Measurements from ENCODE around the gene NRF1. TPM values are rescaled to one million over a fixed set of nuclear protein-coding genes. Genes with fewer than 3 reads are reported as not detected.

Gene NRF1
- polyA plus RNA-seq, 2 donors: 4.7 to 5.7 TPM

GRCh38 chr7:129798616-129799349 lies 187.3 kb downstream of the NRF1 start:
- Histone ChIP-seq H3K36me3 (ENCODE audit: control insufficient read depth in 2 of 2, insufficient read depth in 2 of 2, low read length in 1 of 2) (no peaks in the 10 kb centered on the region), H3K9me3 (ENCODE audit: control insufficient read depth in 2 of 2, insufficient read depth in 1 of 2, low read depth in 1 of 2, low read length in 1 of 2) (no peaks in the 10 kb centered on the region), H3K4me3 (ENCODE audit: low read depth in 1 of 2, low read length in 2 of 2) (no peak overlapping the region), H3K27ac (ENCODE audit: low read depth in 2 of 2, low read length in 1 of 2) (no peak overlapping the region), H3K27me3 (ENCODE audit: control insufficient read depth in 1 of 2, insufficient read depth in 2 of 2, low read length in 2 of 2) (no peaks in the 10 kb centered on the region), H3K4me1 (ENCODE audit: control insufficient read depth in 2 of 2, insufficient read depth in 2 of 2, low read length in 1 of 2) (no peaks in the 10 kb centered on the region)
- 92 to 93% methylated on average over 16 of the region's 16 CpGs for WGBS, 2 donors

GRCh38 chr7:129799350-129799955 lies 187.9 kb downstream of the NRF1 start:
- 85% methylated on average over 13 of the region's 13 CpGs for WGBS, 2 donors
- Histone ChIP-seq H3K36me3 (ENCODE audit: control insufficient read depth in 2 of 2, insufficient read depth in 2 of 2, low read length in 1 of 2) (no peaks in the 10 kb centered on the region), H3K27ac (ENCODE audit: low read depth in 2 of 2, low read length in 1 of 2) (no peak overlapping the region), H3K4me1 (ENCODE audit: control insufficient read depth in 2 of 2, insufficient read depth in 2 of 2, low read length in 1 of 2) (no peaks in the 10 kb centered on the region), H3K4me3 (ENCODE audit: low read depth in 1 of 2, low read length in 2 of 2) (no peak overlapping the region), H3K9me3 (ENCODE audit: control insufficient read depth in 2 of 2, insufficient read depth in 1 of 2, low read depth in 1 of 2, low read length in 1 of 2) (no peaks in the 10 kb centered on the region), H3K27me3 (ENCODE audit: control insufficient read depth in 1 of 2, insufficient read depth in 2 of 2, low read length in 2 of 2) (no peaks in the 10 kb centered on the region)

GRCh38 chr7:129800901-129801300 lies 189.4 kb downstream of the NRF1 start:
- H3K4me3 ChIP-seq (ENCODE audit: low read depth in 1 of 2, low read length in 2 of 2): no peak overlapping the region
- H3K27me3 ChIP-seq (ENCODE audit: control insufficient read depth in 1 of 2, insufficient read depth in 2 of 2, low read length in 2 of 2): no peaks in the 10 kb centered on the region
- H3K9me3 ChIP-seq (ENCODE audit: control insufficient read depth in 2 of 2, insufficient read depth in 1 of 2, low read depth in 1 of 2, low read length in 1 of 2): no peaks in the 10 kb centered on the region
- no peak overlapping the region for H3K27ac ChIP-seq (ENCODE audit: low read depth in 2 of 2, low read length in 1 of 2)
- H3K4me1 ChIP-seq (ENCODE audit: control insufficient read depth in 2 of 2, insufficient read depth in 2 of 2, low read length in 1 of 2): no peaks in the 10 kb centered on the region
- H3K36me3 ChIP-seq (ENCODE audit: control insufficient read depth in 2 of 2, insufficient read depth in 2 of 2, low read length in 1 of 2): no peaks in the 10 kb centered on the region
- WGBS, 2 donors: 90 to 91% methylated on average over 7 of the region's 7 CpGs

GRCh38 chr7:129801882-129802281 lies 190.4 kb downstream of the NRF1 start:
- Histone ChIP-seq H3K4me1 (ENCODE audit: control insufficient read depth in 2 of 2, insufficient read depth in 2 of 2, low read length in 1 of 2) (no peaks in the 10 kb centered on the region), H3K36me3 (ENCODE audit: control insufficient read depth in 2 of 2, insufficient read depth in 2 of 2, low read length in 1 of 2) (no peaks in the 10 kb centered on the region), H3K27me3 (ENCODE audit: control insufficient read depth in 1 of 2, insufficient read depth in 2 of 2, low read length in 2 of 2) (no peaks in the 10 kb centered on the region), H3K27ac (ENCODE audit: low read depth in 2 of 2, low read length in 1 of 2) (no peak overlapping the region), H3K9me3 (ENCODE audit: control insufficient read depth in 2 of 2, insufficient read depth in 1 of 2, low read depth in 1 of 2, low read length in 1 of 2) (no peaks in the 10 kb centered on the region), H3K4me3 (ENCODE audit: low read depth in 1 of 2, low read length in 2 of 2) (no peak overlapping the region)
- 58 to 60% methylated on average over 5 of the region's 5 CpGs for WGBS, 2 donors

GRCh38 chr7:129803546-129804081 lies 192.1 kb downstream of the NRF1 start:
- Histone ChIP-seq H3K36me3 (ENCODE audit: control insufficient read depth in 2 of 2, insufficient read depth in 2 of 2, low read length in 1 of 2) (no peaks in the 10 kb centered on the region), H3K27me3 (ENCODE audit: control insufficient read depth in 1 of 2, insufficient read depth in 2 of 2, low read length in 2 of 2) (no peaks in the 10 kb centered on the region), H3K27ac (ENCODE audit: low read depth in 2 of 2, low read length in 1 of 2) (no peak overlapping the region), H3K9me3 (ENCODE audit: control insufficient read depth in 2 of 2, insufficient read depth in 1 of 2, low read depth in 1 of 2, low read length in 1 of 2) (no peaks in the 10 kb centered on the region), H3K4me3 (ENCODE audit: low read depth in 1 of 2, low read length in 2 of 2) (no peak overlapping the region), H3K4me1 (ENCODE audit: control insufficient read depth in 2 of 2, insufficient read depth in 2 of 2, low read length in 1 of 2) (no peaks in the 10 kb centered on the region)
- 79 to 86% methylated on average over 17 of the region's 17 CpGs for WGBS, 2 donors

GRCh38 chr7:129804111-129804889 lies 192.8 kb downstream of the NRF1 start:
- Histone ChIP-seq H3K4me1 (ENCODE audit: control insufficient read depth in 2 of 2, insufficient read depth in 2 of 2, low read length in 1 of 2) (no peaks in the 10 kb centered on the region), H3K27me3 (ENCODE audit: control insufficient read depth in 1 of 2, insufficient read depth in 2 of 2, low read length in 2 of 2) (no peaks in the 10 kb centered on the region), H3K36me3 (ENCODE audit: control insufficient read depth in 2 of 2, insufficient read depth in 2 of 2, low read length in 1 of 2) (no peaks in the 10 kb centered on the region), H3K4me3 (ENCODE audit: low read depth in 1 of 2, low read length in 2 of 2) (no peak overlapping the region), H3K27ac (ENCODE audit: low read depth in 2 of 2, low read length in 1 of 2) (no peak overlapping the region), H3K9me3 (ENCODE audit: control insufficient read depth in 2 of 2, insufficient read depth in 1 of 2, low read depth in 1 of 2, low read length in 1 of 2) (no peaks in the 10 kb centered on the region)
- 88 to 92% methylated on average over 22 of the region's 22 CpGs for WGBS, 2 donors

- Histone ChIP-seq H3K27ac (ENCODE audit: low read depth in 2 of 2, low read length in 1 of 2) (no peak overlapping the region), H3K4me3 (ENCODE audit: low read depth in 1 of 2, low read length in 2 of 2) (no peak overlapping the region), H3K9me3 (ENCODE audit: control insufficient read depth in 2 of 2, insufficient read depth in 1 of 2, low read depth in 1 of 2, low read length in 1 of 2) (no peaks in the 10 kb centered on the region), H3K27me3 (ENCODE audit: control insufficient read depth in 1 of 2, insufficient read depth in 2 of 2, low read length in 2 of 2) (no peaks in the 10 kb centered on the region), H3K4me1 (ENCODE audit: control insufficient read depth in 2 of 2, insufficient read depth in 2 of 2, low read length in 1 of 2) (no peaks in the 10 kb centered on the region), H3K36me3 (ENCODE audit: control insufficient read depth in 2 of 2, insufficient read depth in 2 of 2, low read length in 1 of 2) (no peaks in the 10 kb centered on the region)
- 70 to 80% methylated on average over 10 to 11 of the region's 11 CpGs for WGBS, 2 donors
Observed at GRCh38 chr7:129804890-129805719, 193.6 kb downstream of the NRF1 start.

Data from esophagus (tissue), 2 donors.